MM.1S (cell line): Measurements from ENCODE around the gene GNS.

ENCODE experiments used
- EZH2phosphoT487 ChIP-seq: fragments of 300-600 bp; sonication (generic); IDR thresholded peaks from 2 replicates; pipeline ENCODE4 v1.6.1; 2018; ENCODE audit warnings: antibody characterized with exemption, low read length
- TF ChIP-seq, protein P1 (sequence below): fragments of 300-600 bp; sonication (generic); IDR thresholded peaks from 2 replicates; pipeline ENCODE4 v1.5.1; 2016; ENCODE audit warnings: antibody characterized with exemption, low read length, mixed read lengths

DNA sequence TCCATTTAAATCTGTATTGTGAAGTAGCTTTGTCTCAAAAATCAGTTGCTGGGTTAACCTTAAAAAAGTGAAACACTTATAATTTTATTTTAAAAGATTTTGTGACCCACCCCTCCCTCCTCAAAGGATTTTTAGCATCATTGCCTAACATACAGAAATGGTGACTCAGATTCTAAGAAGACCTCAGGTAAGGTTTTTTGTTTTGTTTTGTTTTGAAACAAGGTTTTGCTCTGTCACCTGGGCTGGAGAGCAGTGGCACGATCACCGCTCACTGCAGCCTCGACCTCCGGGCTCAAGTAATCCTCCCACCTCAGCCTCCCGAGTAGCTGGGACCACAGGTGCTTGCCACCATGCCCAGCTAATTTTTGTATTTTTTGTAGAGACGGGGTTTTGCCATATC is 74.2 kb downstream of the GNS start:
- TF ChIP-seq, protein P1, sequence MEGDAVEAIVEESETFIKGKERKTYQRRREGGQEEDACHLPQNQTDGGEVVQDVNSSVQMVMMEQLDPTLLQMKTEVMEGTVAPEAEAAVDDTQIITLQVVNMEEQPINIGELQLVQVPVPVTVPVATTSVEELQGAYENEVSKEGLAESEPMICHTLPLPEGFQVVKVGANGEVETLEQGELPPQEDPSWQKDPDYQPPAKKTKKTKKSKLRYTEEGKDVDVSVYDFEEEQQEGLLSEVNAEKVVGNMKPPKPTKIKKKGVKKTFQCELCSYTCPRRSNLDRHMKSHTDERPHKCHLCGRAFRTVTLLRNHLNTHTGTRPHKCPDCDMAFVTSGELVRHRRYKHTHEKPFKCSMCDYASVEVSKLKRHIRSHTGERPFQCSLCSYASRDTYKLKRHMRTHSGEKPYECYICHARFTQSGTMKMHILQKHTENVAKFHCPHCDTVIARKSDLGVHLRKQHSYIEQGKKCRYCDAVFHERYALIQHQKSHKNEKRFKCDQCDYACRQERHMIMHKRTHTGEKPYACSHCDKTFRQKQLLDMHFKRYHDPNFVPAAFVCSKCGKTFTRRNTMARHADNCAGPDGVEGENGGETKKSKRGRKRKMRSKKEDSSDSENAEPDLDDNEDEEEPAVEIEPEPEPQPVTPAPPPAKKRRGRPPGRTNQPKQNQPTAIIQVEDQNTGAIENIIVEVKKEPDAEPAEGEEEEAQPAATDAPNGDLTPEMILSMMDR = no peak
- TF ChIP-seq EZH2phosphoT487 = no peak
